ENCODE results near the gene SYMPK.

SYMPK gene

DNA sequence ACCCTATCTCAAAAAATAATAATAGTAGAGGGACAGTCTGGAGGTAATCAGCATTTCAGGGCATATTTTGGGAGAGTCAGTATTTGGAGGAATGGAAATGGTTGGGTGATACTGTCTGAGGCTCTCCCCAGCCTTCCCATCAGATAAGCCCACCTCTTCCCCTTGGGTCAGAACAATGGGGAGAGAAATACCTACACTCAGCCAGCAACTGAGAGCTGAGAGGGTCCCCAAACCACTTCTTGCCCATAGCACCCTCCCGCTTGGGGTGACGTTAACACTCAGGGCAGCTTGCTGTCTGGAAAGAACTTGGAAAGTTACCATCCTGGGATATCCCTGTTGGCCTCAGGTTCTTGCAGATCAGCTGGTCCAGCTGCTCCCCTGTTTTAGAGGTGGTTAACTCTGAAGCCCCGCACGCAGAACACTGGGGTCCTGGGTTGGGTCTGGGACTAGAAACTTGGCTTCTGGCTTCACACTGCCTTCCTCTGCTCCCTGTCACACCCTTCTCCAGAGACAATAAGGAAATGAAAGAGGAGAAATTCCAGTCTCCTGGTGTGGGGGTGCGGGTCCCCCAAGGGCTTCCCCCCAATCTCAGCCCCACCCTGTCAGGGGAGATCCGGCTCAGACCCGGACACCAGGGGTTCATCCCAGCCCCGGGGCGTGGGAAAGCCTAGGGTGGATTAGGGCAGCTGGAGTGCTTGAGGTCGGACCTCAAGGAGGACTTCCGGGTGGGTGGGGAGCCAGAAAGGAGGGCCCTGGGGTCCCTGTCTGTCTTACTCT is 3.6 kb upstream of the SYMPK start:
- Histone ChIP-seq H3K4me1 (ENCODE audit: control insufficient read depth, low read length) (peaks cover 15% of the 10 kb centered on the region), H3K4me2 (ENCODE audit: low read length) (no peak overlapping the region), H3F3A (ENCODE audit: control insufficient read depth, insufficient read depth) (no peaks in the 10 kb centered on the region; the same call in 1 of the 2 replicates), H3K9me2 (replicated peaks; ENCODE audit: control insufficient read depth, low read length) (no peaks in the 10 kb centered on the region), H3K27me3 (ENCODE audit: control insufficient read depth, low read length) (peaks cover 33% of the 10 kb centered on the region), H3K79me2 (ENCODE audit: control insufficient read depth, low read length) (peaks cover 13% of the 10 kb centered on the region), H3K36me3 (ENCODE audit: control insufficient read depth, low read length) (peaks cover 9% of the 10 kb centered on the region; the same call in 1 of the 2 replicates), H3K4me3 (ENCODE audit: low read length) (no peak overlapping the region), H4K20me1 (ENCODE audit: control insufficient read depth, insufficient read depth, low read depth, low read length) (no peaks in the 10 kb centered on the region), H3K27ac (ENCODE audit: low read depth, low read length) (no peak overlapping the region), H3K9me3 (ENCODE audit: control insufficient read depth, insufficient read depth, low read length) (no peaks in the 10 kb centered on the region)
- no peak for TF ChIP-seq EZH2phosphoT487 (IDR thresholded peaks at IDR 0.05; ENCODE audit: borderline replicate concordance, low read length)

DNA sequence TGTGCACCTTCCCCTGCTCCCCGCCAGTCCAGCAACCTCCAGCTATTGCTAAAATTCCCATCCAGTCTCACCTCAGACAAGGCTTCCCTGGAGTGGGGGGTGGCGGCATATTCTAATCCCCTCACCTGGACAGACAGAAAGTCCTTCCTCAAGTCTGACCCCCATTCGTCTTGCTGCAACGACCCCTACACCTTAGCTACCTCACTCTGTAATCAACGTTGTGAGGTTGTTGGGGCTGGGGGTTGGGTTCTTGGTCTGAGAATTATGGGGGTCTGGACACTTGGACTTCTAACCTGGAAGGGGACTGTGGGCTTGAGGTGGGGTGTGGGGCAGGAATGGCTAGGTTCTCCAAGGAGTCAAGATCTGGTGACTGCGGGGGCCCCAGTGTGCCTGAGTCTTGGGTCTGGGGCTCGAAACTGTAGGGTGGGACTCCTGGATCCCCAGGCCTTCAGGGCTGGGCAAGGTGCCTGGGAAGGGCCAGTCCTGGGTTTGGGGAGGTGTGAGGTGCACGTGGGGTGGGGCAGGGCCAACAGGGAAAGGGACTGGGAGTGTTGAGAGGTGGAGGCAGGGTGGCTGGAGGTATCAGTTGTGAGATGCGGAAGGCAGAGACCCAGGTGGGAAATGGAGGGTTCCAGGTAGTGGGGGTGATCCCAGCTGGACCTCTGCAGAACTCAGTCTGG is 2.5 kb upstream of the SYMPK start:
- H3K9me3 ChIP-seq (ENCODE audit: control insufficient read depth, insufficient read depth, low read length), result no peaks in the 10 kb centered on the region
- no peak overlapping the region for H3K4me3 ChIP-seq (ENCODE audit: low read length)
- H3K27me3 ChIP-seq (ENCODE audit: control insufficient read depth, low read length), result peaks cover 33% of the 10 kb centered on the region
- H3K27ac ChIP-seq (ENCODE audit: low read depth, low read length), result no peak overlapping the region
- H4K20me1 ChIP-seq (ENCODE audit: control insufficient read depth, insufficient read depth, low read depth, low read length), result no peaks in the 10 kb centered on the region
- no peaks in the 10 kb centered on the region; the same call in 1 of the 2 replicates for H3F3A ChIP-seq (ENCODE audit: control insufficient read depth, insufficient read depth)
- no peaks in the 10 kb centered on the region for H3K9me2 ChIP-seq (replicated peaks; ENCODE audit: control insufficient read depth, low read length)
- peaks cover 19% of the 10 kb centered on the region for H3K36me3 ChIP-seq (ENCODE audit: control insufficient read depth, low read length)
- peaks cover 25% of the 10 kb centered on the region for H3K79me2 ChIP-seq (ENCODE audit: control insufficient read depth, low read length)
- TF ChIP-seq EZH2phosphoT487 (IDR thresholded peaks at IDR 0.05; ENCODE audit: borderline replicate concordance, low read length), result no peak
- TF ChIP-seq, protein P1, sequence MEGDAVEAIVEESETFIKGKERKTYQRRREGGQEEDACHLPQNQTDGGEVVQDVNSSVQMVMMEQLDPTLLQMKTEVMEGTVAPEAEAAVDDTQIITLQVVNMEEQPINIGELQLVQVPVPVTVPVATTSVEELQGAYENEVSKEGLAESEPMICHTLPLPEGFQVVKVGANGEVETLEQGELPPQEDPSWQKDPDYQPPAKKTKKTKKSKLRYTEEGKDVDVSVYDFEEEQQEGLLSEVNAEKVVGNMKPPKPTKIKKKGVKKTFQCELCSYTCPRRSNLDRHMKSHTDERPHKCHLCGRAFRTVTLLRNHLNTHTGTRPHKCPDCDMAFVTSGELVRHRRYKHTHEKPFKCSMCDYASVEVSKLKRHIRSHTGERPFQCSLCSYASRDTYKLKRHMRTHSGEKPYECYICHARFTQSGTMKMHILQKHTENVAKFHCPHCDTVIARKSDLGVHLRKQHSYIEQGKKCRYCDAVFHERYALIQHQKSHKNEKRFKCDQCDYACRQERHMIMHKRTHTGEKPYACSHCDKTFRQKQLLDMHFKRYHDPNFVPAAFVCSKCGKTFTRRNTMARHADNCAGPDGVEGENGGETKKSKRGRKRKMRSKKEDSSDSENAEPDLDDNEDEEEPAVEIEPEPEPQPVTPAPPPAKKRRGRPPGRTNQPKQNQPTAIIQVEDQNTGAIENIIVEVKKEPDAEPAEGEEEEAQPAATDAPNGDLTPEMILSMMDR (IDR thresholded peaks at IDR 0.05; ENCODE audit: low read depth, low read length, poor library complexity, severe bottlenecking), result no peak
- H3K4me1 ChIP-seq (ENCODE audit: control insufficient read depth, low read length), result peaks cover 25% of the 10 kb centered on the region
- H3K4me2 ChIP-seq (ENCODE audit: low read length), result no peak overlapping the region

GRCh38 chr19:45864629-45865082 is 1.7 kb upstream of the SYMPK start:
- no peak overlapping the region; the same call in 1 of the 2 replicates for H3K4me2 ChIP-seq (ENCODE audit: low read length)
- peaks cover 33% of the 10 kb centered on the region for H3K27me3 ChIP-seq (ENCODE audit: control insufficient read depth, low read length)
- H3K9me3 ChIP-seq (ENCODE audit: control insufficient read depth, insufficient read depth, low read length), result no peaks in the 10 kb centered on the region
- no peak overlapping the region for H3K27ac ChIP-seq (ENCODE audit: low read depth, low read length)
- no peaks in the 10 kb centered on the region; the same call in 1 of the 2 replicates for H3F3A ChIP-seq (ENCODE audit: control insufficient read depth, insufficient read depth)
- TF ChIP-seq EZH2phosphoT487 (IDR thresholded peaks at IDR 0.05; ENCODE audit: borderline replicate concordance, low read length), result no peak
- TF ChIP-seq, protein P1 (IDR thresholded peaks at IDR 0.05; ENCODE audit: low read depth, low read length, poor library complexity, severe bottlenecking), result no peak
- no peaks in the 10 kb centered on the region for H4K20me1 ChIP-seq (ENCODE audit: control insufficient read depth, insufficient read depth, low read depth, low read length)
- H3K9me2 ChIP-seq (replicated peaks; ENCODE audit: control insufficient read depth, low read length), result no peaks in the 10 kb centered on the region
- no peak overlapping the region for H3K4me3 ChIP-seq (ENCODE audit: low read length)
- peaks cover 20% of the 10 kb centered on the region for H3K36me3 ChIP-seq (ENCODE audit: control insufficient read depth, low read length)
- H3K79me2 ChIP-seq (ENCODE audit: control insufficient read depth, low read length), result peaks cover 33% of the 10 kb centered on the region
- peaks cover 25% of the 10 kb centered on the region for H3K4me1 ChIP-seq (ENCODE audit: control insufficient read depth, low read length)

Data from DOHH2 (cell line).